Measurements from ENCODE around the gene PTPRN2.

Gene PTPRN2

DNA sequence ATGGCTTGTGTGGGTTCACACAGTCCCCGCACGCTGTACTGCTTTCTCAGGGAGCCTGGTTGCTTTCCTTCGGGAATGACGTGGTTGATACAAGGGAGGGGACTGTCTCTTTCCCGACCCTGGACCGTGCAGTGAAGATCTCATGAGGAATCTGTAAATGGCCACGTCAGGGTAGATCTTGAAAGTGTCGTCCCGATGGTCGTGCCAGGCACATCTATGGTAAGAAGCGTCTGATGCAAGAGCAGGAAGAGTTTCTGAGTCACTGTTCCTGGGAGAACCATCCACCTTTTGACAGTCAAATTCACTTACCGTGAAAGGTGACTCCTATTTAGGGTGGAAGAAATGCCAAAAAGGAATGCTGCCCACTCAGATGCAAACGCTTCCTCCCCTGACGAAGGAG lies 500.4 kb downstream of the PTPRN2 start:
- no peak for DNase-seq (ENCODE audit: low spot score)

DNA sequence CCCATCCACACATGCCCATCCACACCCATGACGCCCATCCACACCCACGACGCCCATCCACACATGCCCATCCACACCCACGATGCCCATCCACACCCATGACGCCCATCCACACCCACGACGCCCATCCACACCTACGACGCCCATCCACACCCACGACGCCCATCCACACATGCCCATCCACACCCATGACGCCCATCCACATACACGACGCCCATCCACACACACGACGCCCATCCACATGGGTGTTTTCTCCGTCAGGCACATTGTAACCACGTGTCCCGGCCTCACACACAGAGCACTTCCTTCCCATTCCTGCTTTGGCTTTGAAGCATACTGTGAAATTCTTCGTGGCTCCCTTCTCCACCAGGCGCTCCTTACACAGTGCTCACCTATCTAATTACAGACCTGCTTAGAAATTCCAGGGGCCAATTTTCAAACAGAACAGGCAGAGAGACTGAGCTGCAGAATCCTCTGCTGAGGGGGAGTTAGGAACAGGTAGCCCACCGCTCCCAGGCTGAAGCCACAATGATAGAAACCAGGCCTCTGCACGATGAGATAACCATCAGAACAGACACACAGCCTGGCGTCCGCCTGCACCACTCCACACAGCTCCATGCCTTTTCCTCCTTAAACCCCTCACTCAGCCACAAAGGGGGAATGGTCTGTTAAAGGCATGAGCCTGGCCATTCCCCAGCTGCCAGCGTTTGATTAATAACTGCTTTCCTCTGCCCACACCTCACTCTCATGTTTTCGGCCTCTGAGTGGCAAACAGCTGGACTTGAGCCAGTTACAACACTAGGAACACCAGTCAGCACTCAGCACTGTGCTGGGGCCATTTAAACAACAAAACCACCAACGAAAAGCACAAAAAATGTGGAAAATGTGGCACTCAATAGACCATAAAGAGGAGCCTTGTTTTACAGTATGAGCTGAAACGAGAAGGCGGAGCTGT lies 501.6 kb downstream of the PTPRN2 start:
- no peak for DNase-seq (ENCODE audit: low spot score)

DNA sequence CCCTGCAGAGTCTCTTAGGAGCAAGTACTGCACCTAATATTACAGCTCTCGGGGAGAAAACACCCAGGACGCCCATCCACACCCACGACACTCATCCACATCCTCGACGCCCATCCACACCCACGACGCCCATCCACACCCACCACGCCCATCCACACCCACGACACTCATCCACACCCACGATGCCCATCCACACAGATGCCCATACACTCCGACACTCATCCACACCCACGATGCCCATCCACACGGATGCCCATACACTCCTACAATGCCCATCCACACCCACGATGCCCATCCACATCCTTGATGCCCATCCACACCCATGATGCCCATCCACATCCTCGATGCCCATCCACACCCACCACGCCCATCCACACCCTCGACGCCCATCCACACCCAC lies 503.1 kb downstream of the PTPRN2 start:
- DNase-seq (ENCODE audit: low spot score) = no peak

DNA sequence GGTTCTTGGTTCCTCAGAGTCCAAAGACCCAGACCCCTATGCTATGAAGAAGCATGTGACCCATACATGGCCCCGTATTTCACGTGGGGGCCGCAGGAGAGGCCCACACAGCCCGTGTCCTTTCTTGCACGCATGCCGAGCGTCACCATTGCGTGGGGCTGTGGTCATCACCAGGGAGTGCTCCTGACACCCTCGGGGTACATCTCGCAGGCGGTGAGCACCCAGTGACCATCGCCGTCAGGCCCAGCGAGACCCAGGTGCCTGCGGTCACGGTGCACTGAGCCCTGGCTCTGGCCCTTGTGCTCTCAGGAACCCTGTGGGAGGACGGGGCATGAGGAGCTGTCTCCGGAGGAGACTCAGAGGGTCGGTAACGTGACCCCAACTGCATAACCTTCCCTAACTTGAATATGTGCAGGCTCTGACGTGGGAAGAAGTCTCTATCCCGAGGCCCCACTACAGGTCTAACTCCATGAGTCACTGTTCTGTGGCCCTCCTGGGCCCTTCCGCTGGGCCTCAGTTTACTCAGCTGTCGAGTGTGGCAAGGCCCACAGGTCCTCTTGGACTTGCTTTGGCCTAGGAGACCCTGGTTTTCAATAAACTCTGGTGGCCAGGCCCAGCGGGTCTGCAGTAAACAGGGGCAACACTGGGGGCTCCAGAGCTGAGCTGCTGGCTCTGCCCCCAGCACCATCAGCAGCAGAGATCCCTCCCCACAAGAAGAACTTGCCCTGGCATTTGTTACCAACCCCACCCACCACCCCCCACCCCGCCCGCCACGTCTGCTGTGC lies 503.9 kb downstream of the PTPRN2 start:
- DNase-seq (ENCODE audit: low spot score) = no peak

DNA sequence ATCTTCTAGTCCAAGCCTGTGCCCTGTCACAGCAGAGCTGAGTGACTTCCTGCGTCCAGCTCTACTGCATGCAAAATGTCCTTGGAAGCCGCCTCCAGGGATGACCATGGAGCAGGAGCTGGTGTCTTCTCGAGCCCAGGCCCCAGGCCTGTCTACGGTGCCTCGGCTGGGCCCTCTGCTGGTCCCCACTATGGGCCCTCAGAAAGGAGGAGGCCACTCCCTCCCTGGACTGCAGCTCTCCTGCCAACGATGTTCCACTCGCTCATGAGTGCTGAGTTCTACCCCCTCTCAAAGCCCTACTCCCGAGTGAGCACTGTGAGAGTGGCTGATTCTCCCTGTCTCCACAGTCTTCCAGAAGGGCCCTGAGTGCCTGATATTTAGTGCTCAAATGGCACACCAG lies 504.9 kb downstream of the PTPRN2 start:
- DNase-seq (ENCODE audit: low spot score) = no peak

DNA sequence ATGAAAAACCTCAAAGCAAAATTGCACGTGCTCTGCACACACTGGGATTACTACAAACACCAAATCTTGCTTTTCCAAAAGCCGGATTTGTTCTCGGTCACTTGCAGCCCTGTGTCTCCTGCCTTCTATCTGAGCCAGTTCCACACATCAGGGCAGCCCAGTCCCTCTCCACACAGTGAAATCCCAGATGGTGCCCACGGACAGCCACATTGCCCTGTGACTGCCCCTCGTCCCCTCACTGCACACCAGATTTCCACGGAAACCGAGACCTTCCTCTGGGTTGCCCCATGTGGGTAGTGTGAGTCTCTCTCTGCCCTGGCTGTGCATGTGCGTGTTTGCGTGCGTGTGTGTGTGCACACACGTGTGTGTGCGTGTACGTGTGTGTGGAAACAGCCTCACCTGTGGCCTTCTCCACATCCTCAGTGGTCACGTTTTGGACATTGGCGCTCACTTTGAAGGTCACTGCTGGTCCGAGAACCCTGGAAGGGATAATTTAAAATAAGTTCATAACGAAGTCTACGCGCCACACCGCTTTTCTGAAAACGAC lies 506.7 kb downstream of the PTPRN2 start:
- DNase-seq (ENCODE audit: low spot score) = no peak

DNA sequence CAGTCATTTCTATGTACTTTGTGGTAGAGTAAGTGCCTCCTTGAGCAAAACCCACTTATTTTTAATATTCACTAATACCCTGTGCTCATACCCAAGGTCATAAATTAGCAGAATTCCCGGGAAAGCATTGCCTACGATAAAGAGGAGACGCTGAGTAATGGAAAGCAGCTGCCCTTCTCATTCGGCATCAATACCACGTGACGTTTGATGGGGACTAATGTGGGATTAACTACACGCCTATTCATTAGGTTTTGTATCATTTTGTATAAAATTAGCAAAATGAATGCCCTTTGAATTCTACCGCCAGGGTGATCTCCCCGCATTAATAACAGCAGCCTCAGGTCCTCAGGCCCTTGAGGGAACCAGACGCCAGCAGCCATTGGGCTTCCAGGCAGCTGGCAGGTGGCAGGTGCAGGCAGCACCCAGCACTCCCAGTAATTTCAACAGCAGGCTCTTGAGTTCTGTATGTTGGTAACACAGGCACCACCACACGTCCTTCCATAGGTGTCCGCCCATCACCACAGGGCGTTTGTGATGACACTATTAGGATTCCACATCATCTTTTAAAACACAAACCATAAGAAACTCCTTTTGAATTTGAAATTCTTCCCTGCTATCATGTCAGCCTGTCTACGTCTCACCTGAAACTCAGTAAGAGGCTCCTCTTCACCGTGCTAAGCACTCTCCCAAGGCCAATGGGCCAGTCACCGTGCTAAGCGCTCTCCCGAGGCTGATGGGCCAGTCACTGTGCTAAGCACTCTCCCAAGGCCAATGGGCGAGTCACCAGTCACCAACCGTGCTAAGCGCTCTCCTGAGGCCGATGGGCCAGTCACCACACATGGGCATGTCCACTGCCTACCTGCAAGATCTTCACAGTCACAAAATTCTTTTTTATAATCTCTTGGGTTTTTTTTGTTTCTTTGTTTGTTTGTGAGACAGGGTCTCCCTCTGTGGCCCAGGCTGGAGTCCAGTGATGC lies 509.4 kb downstream of the PTPRN2 start:
- DNase-seq (ENCODE audit: low spot score) = no peak

DNA sequence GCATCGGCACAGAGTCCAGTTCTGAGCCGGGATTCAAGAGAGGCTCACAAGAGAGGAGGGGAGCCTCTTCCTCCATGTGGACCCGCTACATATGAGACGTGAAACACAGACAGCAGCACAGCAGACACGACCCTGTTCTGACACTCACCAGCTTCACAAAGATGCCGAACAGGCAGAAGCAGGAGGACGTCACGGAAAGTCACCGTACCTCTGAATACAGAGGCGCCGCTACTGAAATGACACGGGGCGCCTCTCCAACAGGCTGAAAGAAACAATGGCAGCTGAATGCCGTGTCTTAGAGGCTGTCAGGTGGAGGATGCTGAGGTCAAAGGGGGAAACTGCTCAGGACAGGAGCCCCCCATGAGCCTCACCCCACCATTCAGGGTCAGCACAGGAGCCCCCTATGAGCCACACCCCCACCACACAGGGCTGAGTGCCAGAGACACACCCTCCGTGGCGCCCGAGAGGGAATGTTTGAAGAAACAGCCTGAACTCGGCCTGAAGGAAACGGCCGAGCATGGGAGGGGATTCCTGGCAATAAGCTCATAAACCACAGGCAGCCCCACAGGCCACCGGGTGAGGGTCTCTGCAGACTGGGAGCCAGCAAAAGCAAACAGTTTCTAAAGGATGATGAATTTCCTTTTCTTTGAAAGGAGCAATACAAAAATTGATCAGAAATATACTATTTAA lies 510.3 kb downstream of the PTPRN2 start:
- no peak for DNase-seq (ENCODE audit: low spot score)

DNA sequence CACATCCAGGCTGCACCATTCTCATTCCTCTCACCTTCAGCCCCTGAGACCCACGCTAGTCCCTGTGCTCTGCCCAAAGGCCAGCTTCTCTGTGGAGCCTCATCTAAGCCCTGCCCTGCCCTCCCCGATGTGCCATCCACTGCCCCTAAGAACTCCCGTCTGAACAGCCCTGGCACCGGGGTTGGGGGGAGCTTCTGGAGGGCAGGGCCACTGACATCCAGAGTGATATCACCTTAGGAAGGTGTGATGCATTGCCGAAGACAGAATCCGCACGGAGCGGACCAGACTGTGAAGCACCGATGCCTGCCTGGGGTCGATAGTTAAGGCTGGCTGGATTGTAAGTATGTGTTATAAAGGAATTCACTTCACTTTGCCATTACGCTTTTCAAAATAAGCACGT lies 511.0 kb downstream of the PTPRN2 start:
- DNase-seq (ENCODE audit: low spot score) = no peak

DNA sequence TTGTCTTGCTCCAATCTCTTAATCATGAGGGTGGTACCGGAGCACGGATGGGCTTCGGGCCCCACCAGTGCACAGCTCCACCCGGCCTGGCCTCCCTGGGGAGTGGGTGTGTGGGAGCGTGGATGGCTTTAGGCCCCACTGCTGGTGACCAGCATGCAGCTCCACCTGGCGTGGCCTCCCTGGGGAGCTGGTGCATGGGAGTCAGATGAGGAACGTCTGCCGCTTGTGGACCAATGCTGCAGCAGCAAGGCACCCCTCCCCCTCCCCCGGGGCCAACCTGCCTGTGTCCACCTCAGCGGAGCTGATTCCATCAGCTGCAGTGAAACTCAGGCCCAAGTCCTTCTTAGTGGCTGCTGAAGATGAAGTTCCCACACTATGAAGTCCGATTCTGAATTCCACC lies 511.4 kb downstream of the PTPRN2 start:
- DNase-seq (ENCODE audit: low spot score) = no peak

DNA sequence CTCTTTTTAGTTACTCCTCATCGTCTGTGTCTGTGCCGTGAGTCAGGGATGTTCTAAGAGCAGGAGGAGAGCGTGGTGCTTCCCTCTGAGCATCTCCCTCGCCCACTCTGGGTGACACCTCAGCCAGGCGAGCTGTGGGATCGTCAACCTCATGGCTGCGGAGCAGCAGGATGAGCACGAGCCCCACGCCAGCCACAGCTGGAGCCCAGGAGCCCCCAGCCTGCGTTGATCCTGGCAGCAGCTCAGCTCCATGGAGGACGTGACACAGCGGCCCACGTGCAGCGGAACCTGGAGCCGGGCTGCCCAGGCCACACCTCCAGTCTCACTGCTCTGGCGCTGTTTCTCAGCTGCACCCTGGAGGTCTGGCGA lies 512.0 kb downstream of the PTPRN2 start:
- DNase-seq (ENCODE audit: low spot score) = no peak

DNA sequence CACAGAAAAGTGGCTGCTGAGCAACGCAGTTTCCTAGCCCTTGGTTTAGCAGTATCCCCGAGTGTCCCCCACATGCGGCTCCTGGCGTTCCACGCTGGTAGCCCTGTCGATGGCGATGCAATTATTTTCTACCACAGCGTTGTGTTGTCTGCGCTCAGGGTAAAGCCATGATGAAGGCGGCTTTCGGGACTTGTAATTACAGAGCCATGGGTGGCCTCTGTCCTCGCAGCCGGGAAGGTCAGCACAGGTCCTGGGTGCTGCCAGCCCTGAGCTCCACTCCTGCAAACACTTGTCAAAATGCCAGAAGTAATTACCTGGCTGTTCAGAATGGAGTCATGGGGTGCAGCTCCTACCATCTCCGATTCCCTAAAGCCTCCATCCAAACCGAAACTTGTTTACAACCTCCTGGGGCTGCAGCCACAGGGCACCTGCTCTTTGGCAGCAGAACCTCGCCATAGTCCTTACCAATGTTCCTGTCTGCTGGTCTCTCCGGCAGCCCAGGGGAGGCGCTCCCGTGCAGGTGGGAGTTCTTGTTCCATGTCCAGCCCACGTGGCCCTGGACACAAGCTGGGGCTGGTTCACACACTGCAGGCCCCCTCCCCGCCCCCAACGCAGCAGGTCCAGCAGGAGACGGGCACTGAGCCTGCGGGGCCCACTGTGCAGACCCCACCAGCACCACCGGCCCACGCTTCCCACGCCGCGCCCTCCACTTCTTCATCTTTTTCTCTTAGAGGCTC lies 512.6 kb downstream of the PTPRN2 start:
- no peak for DNase-seq (ENCODE audit: low spot score)

DNA sequence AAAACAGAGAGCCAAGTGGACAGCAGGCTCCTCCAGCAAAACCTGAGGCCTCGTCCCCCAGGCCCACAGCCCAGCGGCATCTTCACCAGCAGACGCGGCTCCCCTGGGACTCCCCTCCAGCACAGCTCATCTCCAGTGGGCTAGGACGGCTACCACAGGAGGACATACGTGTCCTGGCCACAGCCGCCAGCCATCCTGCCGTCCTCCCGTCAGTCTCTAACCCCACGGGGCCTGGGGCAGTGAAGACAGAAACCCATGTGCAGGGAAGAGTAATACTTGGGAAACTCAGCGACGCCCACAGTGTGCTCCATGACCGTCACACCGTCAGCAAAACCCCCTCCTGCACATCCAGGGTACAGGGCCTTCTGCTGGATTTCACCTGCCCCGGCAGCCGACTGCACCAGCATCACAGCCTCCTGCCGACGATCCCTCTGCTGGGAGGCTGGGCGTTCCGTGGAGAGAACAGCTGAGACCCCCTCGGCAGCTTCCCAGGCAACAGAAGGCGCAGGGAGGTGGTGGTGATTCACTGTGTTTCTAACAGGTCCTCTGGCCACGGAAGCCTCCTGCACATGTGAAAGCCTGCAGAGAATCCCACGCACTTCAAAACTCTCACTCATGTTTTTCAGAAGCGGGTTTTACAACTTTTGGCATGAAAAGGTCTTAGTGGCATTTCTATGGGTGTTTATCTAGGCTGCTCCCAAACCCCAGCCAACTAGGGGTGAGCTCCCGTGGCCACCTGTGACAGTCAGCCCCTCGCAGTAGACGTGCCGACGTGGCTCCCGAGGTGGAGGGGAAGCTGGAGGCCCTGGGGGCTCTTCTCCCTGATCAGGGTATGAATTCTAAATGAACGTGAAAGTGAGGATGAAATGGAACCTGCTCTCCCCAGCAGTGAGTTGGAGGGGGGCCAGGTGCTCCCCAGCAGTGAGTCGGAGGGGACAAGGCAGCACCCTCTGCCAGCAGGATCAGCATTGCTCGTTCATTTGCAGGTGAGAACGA lies 513.5 kb downstream of the PTPRN2 start:
- no peak for DNase-seq (ENCODE audit: low spot score)

DNA sequence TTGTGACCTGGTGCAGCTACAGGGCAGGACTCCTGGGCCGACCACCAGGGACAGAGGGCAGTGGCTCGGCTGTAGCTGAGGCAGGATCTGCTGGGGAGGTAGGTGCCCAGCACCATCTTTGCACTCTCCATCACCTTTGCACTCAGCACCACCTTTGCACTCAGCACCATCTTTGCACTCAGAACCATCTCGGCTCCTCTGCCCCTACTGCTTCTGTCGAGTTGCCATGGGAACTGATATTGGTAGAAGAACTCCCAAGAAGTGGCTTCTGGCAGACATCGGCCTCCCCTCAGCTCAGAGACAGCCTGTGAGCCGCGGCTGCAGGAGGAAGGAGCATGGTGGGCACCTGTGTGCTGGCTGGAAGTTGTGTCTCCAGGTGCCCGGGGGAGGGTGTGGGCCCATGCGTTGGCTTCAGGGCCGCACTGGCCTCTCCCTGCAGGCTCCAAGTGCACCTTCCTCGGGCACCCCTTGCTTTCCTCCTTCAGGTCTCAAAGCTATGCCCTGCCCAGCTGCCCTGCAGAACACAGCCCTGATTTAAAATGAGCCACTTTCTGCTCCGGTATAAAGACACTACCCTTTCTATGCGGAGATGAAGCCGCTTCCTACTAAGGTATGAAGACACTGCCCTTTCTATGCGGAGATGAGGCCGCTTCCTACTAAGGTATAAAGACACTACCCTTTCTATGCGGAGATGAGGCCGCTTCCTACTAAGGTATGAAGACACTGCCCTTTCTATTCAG lies 514.5 kb downstream of the PTPRN2 start:
- DNase-seq (ENCODE audit: low spot score) = no peak

DNA sequence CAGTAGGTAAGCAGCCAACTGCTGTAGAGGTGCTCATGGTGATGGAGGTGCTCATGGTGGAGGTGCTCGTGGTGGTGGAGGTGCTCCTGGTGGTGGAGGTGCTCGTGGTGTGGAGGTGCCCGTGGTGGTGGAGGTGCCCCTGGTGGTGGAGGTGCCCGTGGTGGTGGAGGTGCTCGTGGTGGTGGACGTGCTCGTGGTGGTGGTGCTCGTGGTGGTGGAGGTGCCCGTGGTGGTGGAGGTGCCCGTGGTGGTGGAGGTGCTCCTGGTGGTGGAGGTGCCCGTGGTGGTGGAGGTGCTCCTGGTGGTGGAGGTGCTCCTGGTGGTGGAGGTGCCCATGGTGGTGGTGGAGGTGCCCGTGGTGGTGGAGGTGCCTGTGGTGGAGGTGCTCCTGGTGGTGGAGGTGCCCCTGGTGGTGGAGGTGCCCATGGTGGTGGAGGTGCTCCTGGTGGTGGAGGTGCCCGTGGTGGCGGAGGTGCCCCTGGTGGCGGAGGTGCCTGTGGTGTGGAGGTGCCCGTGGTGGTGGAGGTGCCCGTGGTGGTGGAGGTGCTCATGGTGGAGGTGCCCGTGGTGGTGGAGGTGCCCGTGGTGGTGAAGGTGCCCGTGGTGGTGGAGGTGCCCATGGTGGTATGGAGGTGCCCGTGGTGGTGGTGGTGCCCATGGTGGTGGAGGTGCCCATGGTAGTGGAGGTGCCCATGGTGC lies 517.3 kb downstream of the PTPRN2 start:
- no peak for DNase-seq (ENCODE audit: low spot score)

DNA sequence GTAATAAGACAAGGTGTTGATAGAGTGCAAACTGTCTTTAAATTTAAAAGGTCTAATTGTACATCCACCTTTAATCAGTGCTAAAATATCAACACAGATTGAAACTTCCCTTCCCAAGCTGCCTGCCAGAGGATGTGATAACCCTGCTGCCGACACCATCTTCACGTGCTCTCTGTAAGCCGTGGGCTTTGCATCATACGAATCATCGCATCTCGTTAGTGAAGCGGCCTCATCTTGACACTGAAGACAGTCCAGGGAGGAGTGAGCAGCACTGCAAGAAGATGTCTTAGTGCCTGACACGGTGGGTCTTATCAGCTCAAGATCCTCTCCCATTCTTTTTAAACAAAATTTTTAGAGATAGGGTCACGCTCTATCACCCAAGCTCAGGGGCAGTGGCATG lies 518.8 kb downstream of the PTPRN2 start:
- DNase-seq (ENCODE audit: low spot score) = no peak

DNA sequence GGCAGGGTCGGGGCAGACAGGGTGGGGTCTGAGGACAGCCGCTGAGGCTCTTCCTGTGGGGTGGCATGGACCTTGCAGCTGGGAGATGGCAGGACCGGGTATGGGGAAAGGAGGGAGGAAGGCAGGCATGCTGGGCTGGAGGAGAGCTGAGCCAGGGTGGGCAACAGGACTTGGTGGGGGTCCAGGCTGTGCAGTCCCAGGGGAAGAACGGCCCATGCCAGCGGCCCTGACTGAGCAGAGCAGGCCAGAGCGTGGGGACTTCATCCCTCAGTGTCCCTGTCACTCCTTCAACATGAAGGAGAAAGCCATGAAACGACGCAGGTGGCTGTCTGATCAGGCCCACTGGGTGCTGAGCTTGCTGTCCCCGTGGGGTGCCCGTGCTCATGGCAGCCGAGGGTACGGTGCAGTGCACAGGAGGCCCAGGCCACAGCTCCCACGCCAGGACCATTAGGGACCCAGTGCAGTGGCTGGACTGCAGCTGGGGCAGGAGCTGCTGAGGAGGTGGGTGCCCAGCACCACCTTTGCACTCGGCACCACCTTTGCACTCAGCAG lies 519.6 kb downstream of the PTPRN2 start:
- DNase-seq (ENCODE audit: low spot score) = no peak

Measured in D341Med (cell line).